HG02885 (cell line): Measurements from ENCODE around the gene MARCHF3.
"Not testable (repeated sequence)": the region's sequence is repeated elsewhere in the genome, so short reads cannot be mapped to it uniquely, and the experiment has no call there.

Experiments used
- ATAC-seq: cut with Tn5 transposase; IDR thresholded peaks from one replicate; pipeline ENCODE4 v1.9.1; 2021; ENCODE audit warnings: mild to moderate bottlenecking; ENCODE audit not compliant: unreplicated experiment, poor library complexity

Gene MARCHF3

DNA sequence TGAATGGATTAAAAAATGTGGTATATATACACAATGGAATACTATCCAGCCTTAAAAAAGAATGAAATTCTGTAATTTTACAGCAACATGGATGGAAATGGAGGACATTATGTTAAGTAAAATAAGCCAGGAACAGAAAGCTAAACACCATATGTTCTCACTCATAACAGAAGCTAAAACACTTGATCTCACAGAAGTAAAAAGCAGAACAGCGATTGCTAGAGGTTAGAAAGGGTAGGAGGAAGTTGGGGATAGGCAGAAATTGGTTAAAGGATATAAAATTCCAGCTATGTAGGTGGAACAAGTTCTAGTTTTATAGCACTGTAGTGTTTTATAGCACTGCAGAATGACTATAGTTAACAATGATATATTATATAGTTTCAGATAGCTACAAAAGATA lies 15.8 kb downstream of the MARCHF3 start:
- ATAC-seq: peak; percentile 42

DNA sequence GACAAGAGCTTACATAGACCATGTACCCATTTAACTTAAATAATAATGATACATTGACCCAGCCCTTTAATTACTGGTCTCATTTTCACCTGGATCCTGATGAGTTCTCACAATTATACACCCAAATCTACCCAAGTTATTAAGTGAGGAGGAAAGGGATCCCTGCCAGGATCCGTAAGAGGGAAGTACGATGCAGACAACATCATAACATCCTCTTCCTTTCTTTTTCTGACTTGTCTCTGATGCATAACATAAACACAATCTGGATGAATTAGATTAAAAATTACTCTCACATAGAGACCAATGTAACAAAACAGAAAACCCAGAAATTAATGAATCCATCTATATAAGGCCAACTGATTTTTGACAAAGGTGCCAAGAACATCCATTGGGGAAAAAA lies 17.0 kb downstream of the MARCHF3 start:
- no peak for ATAC-seq

DNA sequence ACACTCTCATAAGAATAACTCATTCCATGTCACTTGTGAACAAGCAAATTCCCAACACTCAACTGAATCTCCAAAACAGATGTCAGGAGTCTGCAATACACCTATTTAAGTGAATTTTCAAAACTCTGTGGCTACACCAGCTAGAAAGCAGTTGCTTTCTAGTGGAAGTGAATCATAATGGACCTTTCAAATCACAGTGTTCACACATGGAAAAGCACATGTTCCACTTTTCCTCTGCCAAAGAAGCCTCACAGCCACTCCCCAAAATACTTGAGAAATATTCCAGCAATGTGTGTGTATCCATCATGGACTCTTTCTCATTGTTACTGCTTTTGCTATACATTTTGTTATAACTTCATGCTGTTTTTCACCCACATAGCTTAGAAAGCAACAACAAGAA lies 17.4 kb downstream of the MARCHF3 start:
- ATAC-seq: no peak

DNA sequence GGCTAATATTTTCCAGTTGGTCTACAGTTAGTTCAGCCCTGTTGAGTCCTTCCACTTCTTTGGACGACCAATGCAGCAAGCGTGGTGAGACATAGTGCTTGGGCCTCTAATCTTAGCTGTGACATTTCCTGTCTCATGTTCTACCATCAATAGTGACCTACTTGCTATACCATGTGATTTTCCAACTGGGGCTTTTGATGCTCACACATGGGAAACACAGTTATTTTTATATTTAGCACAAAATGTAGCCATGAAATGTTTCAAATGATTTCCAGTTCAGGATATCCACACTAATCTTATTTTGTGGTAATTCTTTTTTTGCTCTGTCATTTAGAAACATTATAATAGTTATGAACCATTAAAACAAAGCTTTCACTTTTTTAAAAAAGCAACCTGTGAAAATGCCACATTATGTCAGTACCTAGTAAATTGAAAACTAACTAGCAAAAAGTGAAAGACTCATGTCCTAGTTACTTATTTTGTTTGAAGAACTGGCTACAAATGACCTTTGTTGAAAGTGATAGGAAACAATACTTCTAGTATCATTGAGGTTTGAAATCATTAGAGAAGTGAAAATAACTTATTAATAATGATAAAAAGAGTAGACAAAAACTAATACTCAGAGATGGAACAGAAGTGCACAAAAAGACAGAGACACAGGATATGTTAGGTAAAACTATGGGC lies 18.3 kb downstream of the MARCHF3 start:
- peak; percentile 81 for ATAC-seq

DNA sequence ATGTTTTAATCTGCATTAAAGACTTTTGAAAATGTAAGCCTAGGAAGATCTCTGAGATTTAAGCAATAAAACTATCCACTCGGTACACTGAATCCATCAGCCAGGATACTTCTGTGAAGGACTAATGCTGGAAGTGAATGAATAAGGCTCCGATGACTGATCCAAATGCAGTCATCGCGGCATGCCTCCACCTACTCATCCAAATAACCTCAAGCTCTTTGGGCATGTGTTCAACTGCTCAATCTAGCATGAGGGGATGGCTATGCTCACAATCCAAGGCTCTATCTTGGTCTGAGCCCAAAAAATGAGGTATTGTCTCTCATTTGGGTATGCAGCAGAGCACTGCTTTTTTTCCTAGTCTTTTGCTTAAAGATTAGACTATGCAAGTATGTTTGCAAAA lies 19.2 kb downstream of the MARCHF3 start:
- ATAC-seq: no peak

DNA sequence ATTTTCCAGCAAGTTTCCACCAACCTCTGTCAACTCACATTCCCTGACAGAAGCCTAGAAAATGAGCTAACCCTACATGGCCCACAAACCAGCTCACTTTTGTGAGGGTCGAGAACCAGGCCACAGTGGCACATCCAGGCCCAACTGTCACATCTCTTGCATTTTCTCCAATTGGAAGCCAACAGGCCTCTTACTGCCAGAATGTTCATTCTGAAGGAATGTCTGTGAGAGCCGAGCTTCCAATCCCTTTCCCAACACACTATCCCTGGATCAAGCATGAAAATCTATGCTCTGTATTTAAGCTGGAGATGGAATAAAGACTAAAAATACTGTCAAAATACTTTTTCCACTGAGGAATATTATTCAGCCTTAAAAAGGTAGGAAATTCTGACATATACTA lies 20.0 kb downstream of the MARCHF3 start:
- no peak for ATAC-seq

DNA sequence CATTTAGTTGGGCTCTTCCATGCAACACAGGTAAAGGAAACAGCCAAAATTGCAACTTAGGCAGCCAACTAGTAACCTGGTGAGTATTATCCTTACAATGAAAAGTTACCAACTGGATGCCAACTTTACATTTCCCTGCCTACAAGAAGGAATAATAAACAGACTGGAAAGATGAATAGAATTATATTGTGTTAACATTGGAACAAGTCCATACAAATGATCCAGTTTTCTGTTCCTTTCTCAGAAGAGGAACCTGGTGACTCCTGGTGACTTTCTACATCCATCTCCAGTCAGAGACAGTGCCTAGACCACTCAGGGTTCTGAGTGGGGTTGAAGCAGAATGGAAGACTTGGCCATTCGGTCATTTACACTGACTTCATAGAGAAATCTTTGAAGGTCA lies 20.6 kb downstream of the MARCHF3 start:
- no peak for ATAC-seq

DNA sequence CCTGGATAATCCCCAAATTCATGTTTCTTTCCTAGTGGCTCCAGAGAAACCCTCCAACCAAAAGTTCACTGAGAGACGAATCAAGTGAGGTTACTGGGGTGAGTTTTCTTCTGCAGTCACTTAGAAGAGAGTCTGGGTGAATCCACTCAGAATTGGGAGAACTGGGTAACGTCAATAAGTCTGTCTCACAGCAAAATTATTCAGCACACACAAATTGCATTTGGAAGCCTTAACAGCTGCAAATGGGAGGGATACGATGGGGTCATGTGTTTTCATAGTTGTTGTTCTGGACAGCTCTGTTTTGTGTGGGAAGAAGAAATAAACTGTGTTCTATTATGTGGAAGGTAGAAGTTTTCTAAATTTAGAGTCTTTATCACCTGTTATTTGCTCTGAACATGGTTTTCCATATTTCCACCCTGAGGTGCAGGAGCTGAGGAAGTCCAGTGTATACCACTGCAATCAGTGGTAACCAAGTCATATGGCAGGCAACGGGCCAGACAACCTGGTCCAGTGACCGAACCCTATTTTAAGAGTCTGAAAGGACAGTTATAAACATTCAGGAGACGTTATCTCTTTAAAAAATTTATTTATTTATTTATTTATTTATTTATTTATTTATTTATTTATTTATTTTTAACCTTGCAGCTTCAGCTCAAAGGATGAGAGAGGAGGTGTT lies 21.9 kb downstream of the MARCHF3 start:
- no peak for ATAC-seq

DNA sequence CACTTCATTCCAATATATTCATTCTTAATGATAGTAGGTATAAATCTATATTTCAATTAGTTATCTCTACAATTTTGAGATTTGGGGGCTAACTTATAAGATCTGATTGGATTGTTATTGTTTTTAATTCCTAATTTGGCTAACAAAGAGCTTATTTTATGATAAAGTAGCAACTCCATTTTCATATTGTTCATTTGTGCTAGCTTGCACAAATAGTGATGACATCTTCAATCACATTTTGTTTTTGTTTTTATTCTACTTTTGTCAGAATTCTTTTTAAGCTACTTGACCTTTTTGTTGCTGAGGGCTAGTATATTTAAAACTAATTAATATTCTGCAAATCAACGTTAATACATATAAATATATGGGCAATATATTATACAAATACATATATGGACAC lies 22.8 kb downstream of the MARCHF3 start:
- ATAC-seq: no peak

DNA sequence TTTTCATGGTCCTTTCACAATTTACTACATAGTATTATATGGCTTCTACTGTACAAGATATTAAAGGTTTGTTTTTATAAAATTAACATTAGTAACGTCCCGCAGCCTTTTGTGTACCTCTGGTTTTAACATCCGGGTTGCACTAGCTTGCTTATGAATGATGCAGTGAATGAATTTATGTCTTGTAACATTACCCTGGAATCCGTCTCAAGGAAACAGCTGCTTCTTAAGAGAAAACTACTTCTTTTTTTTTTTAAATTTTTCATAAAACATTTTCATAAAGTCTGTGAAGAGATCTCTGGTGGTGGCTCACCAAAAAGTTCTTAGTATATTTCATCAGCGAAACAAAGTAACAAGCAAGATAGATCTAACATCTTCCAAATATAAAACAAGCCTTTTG lies 23.6 kb downstream of the MARCHF3 start:
- no peak for ATAC-seq

DNA sequence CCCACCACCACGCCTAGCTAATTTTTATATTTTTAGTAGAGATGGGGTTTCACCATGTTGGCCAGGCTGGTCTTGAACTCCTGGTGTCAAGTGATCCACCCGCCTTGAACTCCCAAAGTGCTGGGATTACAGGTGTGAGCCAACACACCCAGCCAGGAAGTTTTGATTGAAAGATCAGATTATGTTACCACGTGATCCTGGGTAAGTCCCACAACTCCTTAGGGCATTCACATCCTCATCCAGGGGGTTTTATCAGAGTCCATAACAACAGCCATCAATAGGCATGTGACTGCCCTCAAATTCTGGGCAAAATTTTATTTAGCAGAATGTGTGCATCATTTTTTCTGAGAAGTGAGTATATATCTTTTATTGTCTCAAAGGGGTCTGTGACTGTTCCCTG lies 25.1 kb downstream of the MARCHF3 start:
- not testable (repeated sequence) for ATAC-seq

DNA sequence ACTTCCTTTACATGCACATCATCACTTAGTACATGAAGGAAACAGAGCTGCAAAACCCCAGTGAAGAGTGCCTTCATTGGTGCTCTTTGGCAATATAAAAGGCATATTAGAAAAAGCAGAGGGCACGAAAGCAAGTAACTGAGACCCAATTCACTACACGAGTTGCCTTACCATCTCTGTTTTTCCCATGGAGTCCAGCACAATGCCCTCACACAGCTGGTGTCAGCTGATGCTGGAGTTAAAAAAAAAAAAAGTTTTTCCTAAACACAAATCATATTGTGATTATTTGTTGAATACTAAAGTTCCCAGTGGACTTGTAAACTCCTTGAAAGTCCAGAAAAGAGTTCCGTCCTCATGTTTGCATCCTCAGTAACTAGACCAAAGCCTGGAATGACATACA lies 25.6 kb downstream of the MARCHF3 start:
- no peak for ATAC-seq

DNA sequence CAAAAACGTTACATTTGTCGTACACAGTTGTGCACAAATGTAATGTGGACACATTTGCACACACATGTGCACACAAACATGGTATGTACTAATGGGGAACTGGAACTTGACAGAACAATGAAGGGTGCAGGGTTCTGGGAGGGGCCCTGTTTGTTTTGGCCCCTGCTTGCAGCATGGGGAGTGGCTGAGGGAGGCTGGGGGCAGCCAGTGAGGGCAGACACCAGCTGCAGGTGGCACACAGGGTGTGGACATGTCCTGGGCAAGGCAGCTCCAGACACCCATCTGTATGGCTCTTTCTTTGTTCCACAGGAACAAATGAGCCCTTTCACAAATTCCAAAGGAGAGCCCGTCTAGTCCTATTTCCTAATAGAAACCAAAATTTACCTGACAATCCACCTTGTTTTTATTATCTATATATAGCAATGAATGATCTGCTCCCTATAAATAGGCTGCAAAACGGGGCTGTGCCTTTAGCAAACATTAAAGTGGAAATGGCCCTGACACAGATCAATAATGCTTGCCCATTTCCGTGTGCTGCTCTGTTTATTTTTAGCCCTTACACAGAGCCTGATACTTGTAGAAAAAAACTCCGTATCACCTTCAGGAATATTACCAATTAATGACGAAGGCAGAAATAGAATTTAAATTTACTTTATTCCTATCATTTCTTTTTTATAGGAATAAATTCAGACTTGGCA lies 26.4 kb downstream of the MARCHF3 start:
- no peak for ATAC-seq

DNA sequence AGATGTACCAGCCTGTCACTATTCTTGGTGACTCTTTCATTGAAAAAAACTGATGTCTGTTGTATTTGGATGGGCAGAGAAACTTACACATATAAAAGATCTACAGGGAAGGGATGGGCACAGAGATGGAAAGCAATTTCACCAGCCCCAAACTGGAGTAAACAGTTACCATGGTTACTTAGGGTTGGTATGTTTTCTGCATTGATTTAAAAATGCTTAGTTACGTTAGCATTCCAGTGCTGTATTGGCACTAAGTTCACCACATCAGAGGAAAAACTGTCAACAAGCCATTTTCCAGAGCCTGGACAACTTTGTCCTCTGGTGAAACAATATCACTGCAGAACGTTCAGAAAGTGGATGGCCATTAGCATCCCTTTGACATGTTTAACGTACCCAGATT lies 28.0 kb downstream of the MARCHF3 start:
- no peak for ATAC-seq

DNA sequence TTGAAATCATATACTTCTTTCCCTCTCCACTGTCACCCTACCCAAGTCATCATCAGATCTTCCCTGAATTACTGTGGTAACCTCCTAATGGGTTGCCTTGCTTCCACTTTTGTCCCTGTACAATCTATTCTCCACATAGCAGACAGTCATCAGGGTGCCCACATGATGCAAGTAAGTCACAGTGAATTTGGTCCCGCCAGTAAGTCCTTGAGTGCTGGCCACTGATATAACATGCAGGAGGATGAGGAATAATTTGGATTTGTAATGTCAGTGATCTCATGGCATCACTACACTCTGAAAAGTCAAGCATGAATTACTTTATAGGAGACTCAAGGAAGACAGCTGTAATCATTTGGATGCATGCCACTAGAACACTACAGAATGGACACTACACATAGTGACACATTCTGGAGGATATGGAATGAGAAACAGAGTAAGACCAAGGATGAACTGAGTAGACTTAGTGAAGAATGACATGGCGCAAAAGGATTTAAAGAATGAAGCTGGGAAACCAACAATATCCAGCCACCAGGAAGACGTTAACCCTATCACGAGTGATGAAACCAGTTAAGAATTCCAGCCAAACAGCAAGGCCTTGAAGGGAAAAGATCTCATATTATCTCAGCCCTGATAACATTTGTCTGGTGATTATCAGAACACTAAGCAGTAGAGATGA lies 28.6 kb downstream of the MARCHF3 start:
- ATAC-seq: no peak

DNA sequence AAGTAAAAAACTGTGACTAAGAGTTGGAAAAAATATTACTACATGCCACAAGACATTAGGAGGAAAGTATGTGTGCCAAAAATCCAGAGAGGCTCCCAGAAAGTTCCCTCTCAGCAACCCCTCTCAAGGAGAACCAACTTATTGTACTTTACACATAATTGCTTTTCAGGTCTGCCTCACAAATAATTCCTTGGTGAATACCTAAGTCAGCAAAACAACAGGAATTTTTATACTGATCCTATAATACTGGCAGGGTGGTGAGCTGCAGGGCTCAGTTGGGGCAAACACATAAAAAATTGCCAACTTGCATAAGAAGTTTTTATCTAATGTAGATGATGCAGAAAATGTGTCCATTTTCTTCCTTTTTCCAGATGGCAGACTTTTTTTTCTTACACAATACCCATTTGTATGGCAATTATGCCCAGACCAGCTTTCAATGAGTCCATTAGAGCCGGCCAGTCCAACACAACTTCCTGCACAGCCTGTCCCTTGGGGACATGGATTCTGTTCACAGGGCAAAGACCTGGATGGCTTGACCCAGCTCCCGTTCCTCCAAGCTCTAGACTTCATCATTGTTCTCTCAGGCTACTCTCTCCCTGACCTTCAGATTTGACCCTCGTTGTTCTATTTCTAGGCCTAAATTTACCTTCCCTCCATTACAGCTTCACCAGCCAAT lies 31.3 kb downstream of the MARCHF3 start:
- no peak for ATAC-seq

DNA sequence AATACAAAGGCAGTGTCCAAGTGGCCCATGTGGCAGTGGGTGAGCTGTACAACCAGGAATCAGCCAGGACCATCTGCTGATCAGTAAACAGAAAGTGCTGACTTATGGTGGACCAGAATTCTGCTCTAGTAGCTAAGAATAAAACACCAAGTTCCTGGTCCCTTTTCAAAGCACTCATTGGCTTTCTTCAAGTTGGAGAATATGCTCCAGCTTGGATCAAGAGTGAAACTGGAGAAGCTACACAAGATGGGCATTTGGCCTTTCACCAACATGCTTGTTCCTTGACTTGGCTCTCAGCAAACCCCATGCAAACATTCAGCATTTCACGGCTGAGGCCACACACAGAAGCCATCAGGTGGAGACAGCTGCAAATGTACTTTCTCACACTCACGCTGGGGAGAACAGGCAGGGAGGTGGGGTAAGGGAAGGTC lies 32.1 kb downstream of the MARCHF3 start:
- ATAC-seq: peak; percentile 72

DNA sequence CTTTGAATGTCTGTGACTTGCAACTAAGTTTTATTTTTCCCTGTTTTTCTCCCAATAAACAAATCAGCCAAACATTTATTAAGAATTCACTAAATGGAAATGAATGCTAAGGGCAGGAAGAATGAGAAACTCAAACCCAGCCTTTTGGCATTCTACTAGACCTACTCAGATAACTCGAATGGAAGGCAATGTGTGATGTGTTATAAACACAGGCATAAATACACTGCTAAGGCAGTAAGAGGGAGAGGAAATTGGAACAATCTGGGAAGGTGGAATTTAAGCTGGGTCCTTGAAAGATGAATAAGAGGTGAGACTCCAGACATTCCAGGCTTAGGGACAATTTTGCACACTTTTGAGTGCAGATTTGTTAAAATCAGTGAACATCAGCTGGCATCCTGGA lies 34.7 kb downstream of the MARCHF3 start:
- ATAC-seq: no peak

DNA sequence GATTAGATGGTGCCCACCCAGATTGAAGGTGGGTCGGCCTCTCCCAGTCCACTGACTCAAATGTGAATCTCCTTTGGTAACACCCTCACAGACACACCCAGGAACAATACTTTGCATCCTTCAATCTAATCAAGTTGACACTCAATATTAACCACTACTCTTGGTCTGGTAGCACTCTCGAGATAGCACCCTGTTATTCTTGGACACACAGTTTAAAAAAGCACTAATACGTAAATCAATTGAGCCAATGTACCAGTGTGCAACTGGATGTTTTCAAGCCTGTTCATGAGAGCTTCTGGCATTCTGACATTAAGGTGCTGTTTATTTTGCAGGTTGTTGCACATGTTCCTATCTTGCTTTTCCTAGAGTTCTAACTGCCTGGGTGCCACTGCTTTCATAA lies 35.3 kb downstream of the MARCHF3 start:
- no peak for ATAC-seq

DNA sequence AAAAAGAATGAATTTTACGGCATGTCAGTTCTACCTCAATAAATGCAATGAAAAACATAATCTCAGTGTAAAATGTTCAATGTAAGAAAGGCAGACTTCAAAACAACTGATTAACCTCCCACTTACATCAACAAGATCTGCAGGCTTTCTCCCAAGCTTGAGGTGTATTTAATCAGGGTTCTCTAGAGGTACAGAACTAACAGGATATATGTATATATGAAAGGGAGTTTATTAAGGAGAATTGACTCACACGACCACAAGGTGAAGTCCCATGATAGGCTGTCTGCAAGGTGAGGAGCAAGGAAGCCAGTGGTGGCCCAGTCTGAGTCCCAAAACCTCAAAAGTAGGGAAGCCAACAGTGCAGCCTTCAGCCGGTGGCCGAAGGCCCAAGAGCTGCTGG lies 35.9 kb downstream of the MARCHF3 start:
- ATAC-seq: no peak
